HepG2 (cell line): ENCODE measurements around the gene TMC4. TPM values are rescaled to one million over a fixed set of nuclear protein-coding genes. Genes with fewer than 3 reads are reported as not detected.

Experiments used
- ATAC-seq: fragments of 200-7000 bp; cut with Tn5 transposase; 3 replicates; pipeline ENCODE4 v1.9.1; 2020; ENCODE audit warnings: mild to moderate bottlenecking, moderate library complexity
- BruUV-seq: library from RNA; stranded (reverse); fragments of 400-500 nt; replicated peaks from 2 replicates; lab custom pipeline; 2021; lab: Mats Ljungman, UMichigan
- CTCF ChIA-PET: fragments of 300-600 bp; formaldehyde crosslinking; extraction: SDS; loops from one replicate; lab custom pipeline; 2021; ENCODE audit warnings: low total read pairs, inconsistent platforms, low intra/inter-chr PET ratio; lab: Yijun Ruan, JAX
- POLR2A ChIA-PET: fragments of 350-600 bp; sonication (Branson Sonifier 250); formaldehyde crosslinking; loops from one replicate; lab custom pipeline; 2020; ENCODE audit warnings: antibody characterized with exemption, inconsistent platforms; lab: Yijun Ruan, JAX
- DNase-seq: peaks from one replicate; pipeline ENCODE4 v3.0.0-alpha.2; 2015; ENCODE audit warnings: low spot score
- FAIRE-seq: peaks from 3 replicates; lab custom pipeline; 2011; peaks lifted over from hg19 to GRCh38; lab: Jason Lieb, UNC
- H2AFZ ChIP-seq: one replicate; pipeline ENCODE4 v1.6.1; 2011; ENCODE audit warnings: low read length, inconsistent platforms
- H3K27ac ChIP-seq: fragments of 300-600 bp; 3 replicates; pipeline ENCODE4 v1.8.0; 2011; ENCODE audit warnings: mixed run types, mild to moderate bottlenecking, mixed read lengths, low read length, inconsistent platforms; ENCODE audit not compliant: insufficient read depth; ENCODE audit errors: extremely low read length
- H3K27me3 ChIP-seq, 2 experiments: fragments of 200-600 bp in 1 of 2; 2 replicates in 1 of 2; 3 replicates in 1 of 2; pipeline versions ENCODE4 v1.6.0 to v1.8.0; 2011; ENCODE audit warnings: low read length in 2 of 2, mild to moderate bottlenecking in 2 of 2, moderate library complexity in 2 of 2, inconsistent platforms in 1 of 2; ENCODE audit not compliant: insufficient read depth in 2 of 2, control insufficient read depth in 1 of 2
- H3K36me3 ChIP-seq, 2 experiments: fragments of 200-600 bp in 1 of 2; replicated peaks in 1 of 2; 2 replicates in 1 of 2; 3 replicates in 1 of 2; pipeline versions ENCODE4 v1.5.1 to v1.8.0; 2011; ENCODE audit warnings: low read length in 2 of 2, inconsistent platforms in 1 of 2; ENCODE audit not compliant: insufficient read depth in 2 of 2, control insufficient read depth in 1 of 2
- H3K4me1 ChIP-seq: 2 replicates; pipeline ENCODE4 v1.5.1; 2012; ENCODE audit warnings: low read length, inconsistent platforms; ENCODE audit not compliant: insufficient read depth
- H3K4me2 ChIP-seq: 2 replicates; pipeline ENCODE4 v1.6.0; 2011; ENCODE audit warnings: low read depth, low read length, inconsistent platforms
- H3K4me3 ChIP-seq, 3 experiments: fragments of 200-600 bp in 1 of 3; sonication (generic), shearing (Covaris generic) in 1 of 3; replicated peaks in 1 of 3; 2 replicates each; pipeline ENCODE4 v1.5.1; 2011 to 2016; ENCODE audit warnings: low read length in 3 of 3, inconsistent platforms in 2 of 3, low read depth in 2 of 3, mild to moderate bottlenecking in 2 of 3, control low read depth in 1 of 3, mixed read lengths in 1 of 3; ENCODE audit not compliant: insufficient read depth in 1 of 3
- H3K79me2 ChIP-seq: one replicate; pipeline ENCODE4 v1.6.1; 2011; ENCODE audit warnings: low read length, inconsistent platforms; ENCODE audit not compliant: insufficient read depth
- H3K9ac ChIP-seq: 2 replicates; pipeline ENCODE4 v1.6.0; 2011; ENCODE audit warnings: mild to moderate bottlenecking, low read depth, low read length, inconsistent platforms; ENCODE audit not compliant: insufficient read depth
- H3K9me3 ChIP-seq: 2 replicates; pipeline ENCODE4 v1.5.1; 2012; ENCODE audit warnings: mild to moderate bottlenecking, low read length
- H4K20me1 ChIP-seq: 2 replicates; pipeline ENCODE4 v1.6.0; 2011; ENCODE audit warnings: inconsistent platforms, mild to moderate bottlenecking, low read length, moderate library complexity; ENCODE audit not compliant: insufficient read depth
- AHR ChIP-seq: IDR thresholded peaks from 2 replicates; pipeline ENCODE4 v1.6.1; 2018; ENCODE audit warnings: missing genetic modification reagents, missing compliant biosample characterization
- DNMT3B ChIP-seq: conservative IDR thresholded peaks from 2 replicates; pipeline ENCODE4 v1.6.1; 2016; ENCODE audit warnings: missing biosample characterization, control low read depth
- KDM2A ChIP-seq: sonication (generic); formaldehyde crosslinking; IDR thresholded peaks from 2 replicates; pipeline ENCODE4 v1.4.0; 2020; ENCODE audit warnings: low read depth, missing genetic modification reagents, borderline replicate concordance
- SP1 ChIP-seq, 2 experiments: fragments of 450-650 bp in 1 of 2; sonication (generic) in 1 of 2; formaldehyde crosslinking in 1 of 2; IDR thresholded peaks; 2 replicates each; pipeline versions ENCODE4 v1.4.0 to v1.6.1; 2016 to 2020; ENCODE audit warnings: missing genetic modification reagents in 1 of 2
- YEATS2 ChIP-seq: sonication (generic); formaldehyde crosslinking; IDR thresholded peaks from 2 replicates; pipeline ENCODE4 v1.4.0; 2020; ENCODE audit warnings: missing genetic modification reagents, borderline replicate concordance
- ZNF709 ChIP-seq: sonication (generic); formaldehyde crosslinking; IDR thresholded peaks from 2 replicates; pipeline ENCODE4 v1.5.0; 2020; ENCODE audit warnings: mild to moderate bottlenecking, missing genetic modification reagents
- WGBS: methylation state at CpG from one replicate; pipeline ENCODE4 v1.1.6; 2017; ENCODE audit warnings: low lambda C conversion rate; 5-methylcytosine and 5-hydroxymethylcytosine counted together
- in situ Hi-C: cut with HindIII; loops from 2 replicates; pipeline ENCODE4 v1.10.0; 2017; ENCODE audit warnings: low pct_unique_long_range_greater_than_20kb; ENCODE audit not compliant: extremely low pct_ligation_motif_present
- intact Hi-C: fragments of 100-400 bp; cut with micrococcal nuclease; formaldehyde crosslinking; loops from one replicate; pipeline ENCODE4 v1.10.0; 2022; ENCODE audit not compliant: unreplicated experiment
- polyA plus RNA-seq, 8 experiments: library from polyadenylated mRNA; depleted of rRNA in 3 of 8; stranded (reverse) in 7 of 8; unstranded in 1 of 8; fragments of >200 nt; fragmentation: Illumina TruSeq in 4 of 8; extraction: Trizol in 4 of 8; gene quantifications; 2 replicates each; pipeline versions ENCODE4 v1.2.1 to v1.2.3, GENCODE V29; 2011 to 2016; ENCODE audit warnings: low read depth in 4 of 8, missing spikeins in 1 of 8, mixed read lengths in 1 of 8; ENCODE audit not compliant: insufficient read depth in 1 of 8
- total RNA-seq, 5 experiments: library from RNA; depleted of rRNA; stranded (reverse); fragments of >200 nt; fragmentation: Illumina TruSeq; extraction: Trizol; gene quantifications; 2 replicates each; pipeline ENCODE4 v1.2.3, GENCODE V29; 2016; ENCODE audit warnings: low read depth in 1 of 5
- TF ChIP-seq, protein P1 (sequence below): sonication (generic); formaldehyde crosslinking; IDR thresholded peaks from 2 replicates; pipeline ENCODE4 v1.4.0; 2020; ENCODE audit warnings: missing genetic modification reagents
- TF ChIP-seq, protein P2 (sequence below): sonication (generic); formaldehyde crosslinking; IDR thresholded peaks from 2 replicates; pipeline ENCODE4 v1.8.1; 2023; ENCODE audit warnings: mild to moderate bottlenecking, missing genetic modification reagents, borderline replicate concordance
- TF ChIP-seq, protein P3 (sequence below): IDR thresholded peaks from 2 replicates; pipeline ENCODE4 v1.6.1; 2012; ENCODE audit warnings: inconsistent platforms

Gene TMC4
- total and polyA plus RNA-seq, 2 of the 13 experiments (the other 11 are each of a cell fraction or from before 2014, with no cell fraction given) = 0.13 to 0.24 TPM

DNA sequence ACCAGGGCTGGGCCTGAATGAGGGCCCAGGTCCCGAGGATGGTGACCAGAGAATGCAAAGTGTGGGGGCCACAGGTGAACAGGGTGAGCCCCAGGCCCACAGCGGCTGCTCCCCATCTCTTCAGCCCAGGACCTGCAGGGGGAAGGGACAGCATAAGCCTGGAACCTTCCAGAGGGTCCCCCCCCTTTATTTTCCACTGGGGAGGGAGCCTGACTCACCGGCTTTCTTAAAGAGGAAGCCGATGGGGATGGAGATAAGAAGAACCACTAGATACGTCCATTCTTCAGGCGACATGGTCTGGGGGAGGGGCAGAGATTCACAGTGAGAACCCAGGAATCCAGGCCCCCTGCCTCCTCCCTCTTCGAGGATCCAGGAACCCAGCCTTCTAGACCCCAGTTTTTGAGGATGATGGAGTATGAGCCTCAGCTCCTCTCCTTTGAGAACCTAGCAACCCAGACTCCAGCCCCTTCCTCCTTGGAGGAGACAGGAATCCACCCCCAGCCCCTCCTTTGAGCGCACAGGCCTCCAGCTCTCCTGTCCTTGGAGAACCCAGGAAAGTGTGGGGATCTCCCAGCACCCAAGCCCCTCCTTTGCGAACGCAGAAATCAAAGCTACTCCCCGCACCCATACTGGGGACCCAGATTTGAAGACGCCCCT lies 15.4 kb upstream of the TMC4 start:
- no peak for FAIRE-seq
- H4K20me1 ChIP-seq = no peaks in the 10 kb centered on the region
- WGBS = 55% methylated on average over 10 of the region's 12 CpGs
- H3K27ac ChIP-seq = peak overlapping the region; percentile 96
- intact Hi-C loops (no loop called here), in situ Hi-C loops (no loop called here)
- peaks cover 3 to 17% of the 10 kb centered on the region in 2 experiments; a peak in 4 of 5 replicates for H3K36me3 ChIP-seq
- TF ChIP-seq, protein P1, sequence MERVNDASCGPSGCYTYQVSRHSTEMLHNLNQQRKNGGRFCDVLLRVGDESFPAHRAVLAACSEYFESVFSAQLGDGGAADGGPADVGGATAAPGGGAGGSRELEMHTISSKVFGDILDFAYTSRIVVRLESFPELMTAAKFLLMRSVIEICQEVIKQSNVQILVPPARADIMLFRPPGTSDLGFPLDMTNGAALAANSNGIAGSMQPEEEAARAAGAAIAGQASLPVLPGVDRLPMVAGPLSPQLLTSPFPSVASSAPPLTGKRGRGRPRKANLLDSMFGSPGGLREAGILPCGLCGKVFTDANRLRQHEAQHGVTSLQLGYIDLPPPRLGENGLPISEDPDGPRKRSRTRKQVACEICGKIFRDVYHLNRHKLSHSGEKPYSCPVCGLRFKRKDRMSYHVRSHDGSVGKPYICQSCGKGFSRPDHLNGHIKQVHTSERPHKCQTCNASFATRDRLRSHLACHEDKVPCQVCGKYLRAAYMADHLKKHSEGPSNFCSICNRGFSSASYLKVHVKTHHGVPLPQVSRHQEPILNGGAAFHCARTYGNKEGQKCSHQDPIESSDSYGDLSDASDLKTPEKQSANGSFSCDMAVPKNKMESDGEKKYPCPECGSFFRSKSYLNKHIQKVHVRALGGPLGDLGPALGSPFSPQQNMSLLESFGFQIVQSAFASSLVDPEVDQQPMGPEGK (CRISPR knock-in tag) = peak; percentile 53
- TF ChIP-seq, protein P2, sequence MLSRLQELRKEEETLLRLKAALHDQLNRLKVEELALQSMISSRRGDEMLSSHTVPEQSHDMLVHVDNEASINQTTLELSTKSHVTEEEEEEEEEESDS (CRISPR knock-in tag) = no peak
- TF ChIP-seq KDM2A = 0 out of 2 replicates have a peak, but pooled peaks have one; percentile 7
- peaks cover 40% of the 10 kb centered on the region for H3K4me1 ChIP-seq
- peak overlapping the region; percentile 95 for H3K4me2 ChIP-seq
- no peak for ATAC-seq
- no peaks in the 10 kb centered on the region for H3K9me3 ChIP-seq
- POLR2A ChIA-PET = interaction anchor here (1.2 to 4.9 kb wide), 10 partner anchors 14 to 260 kb away, joined by 3 to 306 read pairs (median 12); partner anchors contain the start of genes CNOT3, LENG1, PRPF31 and RPS9
- TSS peak; percentile 48 for BruUV-seq
- CTCF ChIA-PET = interaction anchor here (2.0 kb wide), 1 partner anchor 43 kb away, joined by 7 read pairs; no protein-coding TSS in a partner anchor
- H3K27me3 ChIP-seq = no peaks in the 10 kb centered on the region
- no peak overlapping the region for H2AFZ ChIP-seq
- peaks cover 25% of the 10 kb centered on the region for H3K79me2 ChIP-seq
- peak overlapping the region; percentile 73 to 88 (median 74) for H3K4me3 ChIP-seq
- H3K9ac ChIP-seq = peak overlapping the region; percentile 79
- no peak for DNase-seq

DNA sequence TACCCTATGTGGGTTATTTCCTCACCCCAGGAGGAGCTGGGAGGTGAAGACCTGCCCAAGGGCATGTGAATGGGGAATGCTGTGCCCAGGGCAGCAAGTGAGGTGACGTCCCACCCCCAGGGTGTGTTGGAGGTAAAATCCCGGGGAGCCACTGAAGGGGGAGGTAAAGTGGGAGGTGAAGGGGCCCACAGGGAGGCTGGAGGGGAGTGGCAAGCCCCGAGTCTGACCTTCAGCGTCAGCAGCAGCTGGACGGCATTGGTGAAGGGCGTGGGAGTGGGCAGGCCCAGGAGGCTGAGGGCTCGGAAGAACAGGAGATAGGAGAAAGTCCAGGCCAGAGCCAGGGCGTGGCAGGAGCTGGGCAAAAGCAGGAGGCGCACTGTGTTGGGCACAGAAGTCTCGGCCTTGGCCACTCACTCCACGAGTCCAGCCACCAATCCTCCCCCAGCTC lies 14.0 kb upstream of the TMC4 start:
- Histone ChIP-seq H3K9ac (no peak overlapping the region), H3K4me1 (peaks cover 26% of the 10 kb centered on the region), H3K9me3 (no peaks in the 10 kb centered on the region)
- intact Hi-C loops = loop anchor here (1.0 kb wide), 1 partner anchor 27 kb away; no protein-coding TSS in a partner anchor
- ChIA-PET CTCF (no interaction called here), POLR2A (interaction anchor here (1.5 to 1.6 kb wide), 3 partner anchors 14 to 28 kb away, joined by 3 to 6 read pairs (median 5); partner anchors contain the start of genes LENG1, RPS9 and TMC4)
- ATAC-seq = no peak
- no peak for DNase-seq
- TF ChIP-seq, protein P3, sequence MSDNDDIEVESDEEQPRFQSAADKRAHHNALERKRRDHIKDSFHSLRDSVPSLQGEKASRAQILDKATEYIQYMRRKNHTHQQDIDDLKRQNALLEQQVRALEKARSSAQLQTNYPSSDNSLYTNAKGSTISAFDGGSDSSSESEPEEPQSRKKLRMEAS = no peak
- no peak for TF ChIP-seq DNMT3B
- no peak for TF ChIP-seq ZNF709 (CRISPR knock-in tag)
- TF ChIP-seq YEATS2 = no peak
- no peak for TF ChIP-seq SP1 (IDR thresholded peaks at IDR 0.05)
- no peak for TF ChIP-seq SP1 (CRISPR knock-in tag; IDR thresholded peaks at IDR 0.05)
- no peak for TF ChIP-seq AHR
- TF ChIP-seq, all 625 proteins: peak for 0
- Histone ChIP-seq H3K36me3 (0 out of 5 replicates have a peak, but pooled peaks cover 1 to 12% of the 10 kb centered on the region in 2 experiments), H3K4me2 (no peak overlapping the region), H3K79me2 (peaks cover 13% of the 10 kb centered on the region), H2AFZ (no peak overlapping the region), H3K27ac (no peak overlapping the region), H3K27me3 (no peaks in the 10 kb centered on the region), H4K20me1 (no peaks in the 10 kb centered on the region), H3K4me3 (no peak overlapping the region)
- WGBS = 89% methylated on average over 11 of the region's 11 CpGs
- BruUV-seq = no TSS peak
- FAIRE-seq = no peak
- in situ Hi-C loops = no loop called here
